H1 (cell line): ENCODE data around the gene CSNK1G2. TPM values are rescaled to one million over a fixed set of nuclear protein-coding genes. Genes with fewer than 3 reads are reported as not detected.

ENCODE experiments used
- ATF3 ChIP-seq: IDR thresholded peaks from 2 replicates; pipeline ENCODE4 v1.6.1; 2011; ENCODE audit warnings: low read depth, mild to moderate bottlenecking, low read length; ENCODE audit not compliant: insufficient read depth
- BRCA1 ChIP-seq: IDR thresholded peaks from 2 replicates; pipeline ENCODE4 v1.6.1; 2012; ENCODE audit warnings: low read depth, low read length, improper control_type of control experiment
- polyA plus RNA-seq, 7 experiments: library from polyadenylated mRNA; depleted of rRNA in 3 of 7; stranded (reverse) in 5 of 7; unstranded in 2 of 7; fragments of >200 nt in 5 of 7; fragments of 200-250 nt in 2 of 7; gene quantifications; 1 replicate in 5 of 7; 2 replicates in 1 of 7; 4 replicates in 1 of 7; pipeline versions ENCODE4 v1.2.1 to v1.2.3, GENCODE V29; 2011 to 2013; ENCODE audit warnings: missing spikeins in 2 of 7, mixed read lengths in 2 of 7
- total RNA-seq: library from RNA; stranded (reverse); fragmentation: NEBNext Ultra II Directional; extraction: Animal tissue kit (Norgen Biotek cat#: 25700); gene quantifications from 2 replicates; pipeline ENCODE4 v1.2.1, GENCODE V29; 2021

CSNK1G2 gene
- total and polyA plus RNA-seq, 2 of the 8 experiments (the other 6 are each of a cell fraction or from before 2014, with no cell fraction given) = 99.5 to 130 TPM

GRCh38 chr19:1936430-1936829 is 4.5 kb upstream of the CSNK1G2 start (continued):
- TF ChIP-seq ATF3 (no peak), BRCA1 (no peak)
